Chondrocyte (in vitro differentiated cells): ENCODE measurements around the gene DOCK3. TPM values are rescaled to one million over a fixed set of nuclear protein-coding genes. Genes with fewer than 3 reads are reported as not detected.

Source experiments
- DNase-seq: peaks from one replicate; pipeline ENCODE4 v3.0.0; 2021; ENCODE audit warnings: mixed read lengths, low spot score
- H3K27ac Mint-ChIP-seq: one replicate; pipeline ENCODE4 v1.8.0; 2021; ENCODE audit warnings: mild to moderate bottlenecking, moderate library complexity, mixed read lengths; ENCODE audit not compliant: unreplicated experiment
- H3K27me3 Mint-ChIP-seq: 2 replicates; pipeline ENCODE4 v1.8.0; 2021; ENCODE audit warnings: low read depth, mixed read lengths
- H3K36me3 Mint-ChIP-seq: 2 replicates; pipeline ENCODE4 v1.8.0; 2021; ENCODE audit warnings: low read depth, mixed read lengths
- H3K4me1 Mint-ChIP-seq: 2 replicates; pipeline ENCODE4 v1.8.0; 2021; ENCODE audit warnings: low read depth, mild to moderate bottlenecking, mixed read lengths
- H3K4me3 Mint-ChIP-seq: one replicate; pipeline ENCODE4 v1.8.0; 2021; ENCODE audit warnings: mild to moderate bottlenecking, moderate library complexity, mixed read lengths; ENCODE audit not compliant: unreplicated experiment
- H3K9me3 Mint-ChIP-seq: 2 replicates; pipeline ENCODE4 v1.8.0; 2021; ENCODE audit warnings: low read depth, mixed read lengths
- CTCF ChIP-seq: fragments of 200-600 bp; sonication (generic); IDR thresholded peaks from 2 replicates; pipeline ENCODE4 v1.5.0; 2021; ENCODE audit warnings: antibody characterized with exemption, mild to moderate bottlenecking, moderate library complexity
- total RNA-seq: library from RNA; stranded (reverse); gene quantifications from 3 replicates; pipeline ENCODE4 v1.2.1, GENCODE V29; 2021

The DOCK3 gene
- total RNA-seq, 1 donor from 2014 or later: 0.25 TPM

- peak overlapping the region; percentile 74 for H3K27ac Mint-ChIP-seq
- H3K27me3 Mint-ChIP-seq: no peaks in the 10 kb centered on the region
- peaks cover 16% of the 10 kb centered on the region for H3K36me3 Mint-ChIP-seq
- no peak for DNase-seq
- H3K4me1 Mint-ChIP-seq: peaks cover 63% of the 10 kb centered on the region
- TF ChIP-seq CTCF: peak; percentile 84
- no peak overlapping the region for H3K4me3 Mint-ChIP-seq
- no peaks in the 10 kb centered on the region for H3K9me3 Mint-ChIP-seq
Observed at GRCh38 chr3:51389423-51390183, 714.9 kb downstream of the DOCK3 start.

GRCh38 chr3:51390246-51391074 lies 715.7 kb downstream of the DOCK3 start:
- DNase-seq: no peak
- H3K4me1 Mint-ChIP-seq: peaks cover 70% of the 10 kb centered on the region
- peaks cover 21% of the 10 kb centered on the region for H3K36me3 Mint-ChIP-seq
- no peaks in the 10 kb centered on the region for H3K9me3 Mint-ChIP-seq
- peak overlapping the region; percentile 85 for H3K27ac Mint-ChIP-seq
- peak overlapping the region; percentile 63 for H3K4me3 Mint-ChIP-seq
- H3K27me3 Mint-ChIP-seq: no peaks in the 10 kb centered on the region
- no peak for TF ChIP-seq CTCF

- H3K36me3 Mint-ChIP-seq: peaks cover 22% of the 10 kb centered on the region
- peak within 1 kb of the TSS; percentile 90 for H3K27ac Mint-ChIP-seq
- TF ChIP-seq CTCF: peak; percentile 88
- H3K4me3 Mint-ChIP-seq: peak within 1 kb of the TSS; percentile 82
- peak; percentile 99 for DNase-seq
- no peaks in the 10 kb centered on the region for H3K27me3 Mint-ChIP-seq
- no peaks in the 10 kb centered on the region for H3K9me3 Mint-ChIP-seq
- peaks cover 66% of the 10 kb centered on the region for H3K4me1 Mint-ChIP-seq
Observed at GRCh38 chr3:51391075-51391565, 716.4 kb downstream of the DOCK3 start, which contains the start of gene RBM15B. Gene RBM15B (plus strand): TSS chr3:51391285. CDS start chr3:51391400, 115 bp downstream.

- Mint-ChIP-seq H3K4me1 (peaks cover 65% of the 10 kb centered on the region), H3K9me3 (no peaks in the 10 kb centered on the region), H3K27ac (peak overlapping the region; percentile 90), H3K4me3 (peak overlapping the region; percentile 82), H3K36me3 (peaks cover 26% of the 10 kb centered on the region), H3K27me3 (no peaks in the 10 kb centered on the region)
- no peak for TF ChIP-seq CTCF
- no peak for DNase-seq
Observed at GRCh38 chr3:51391566-51392354, 717.0 kb downstream of the DOCK3 start.
